Activated T-helper 17 cell treated with anti-CD3 and anti-CD28 coated beads, Interleukin-2, amount 50 U/mL, for 72 hours (primary cell): ENCODE results near the gene TRIM42. TPM values are rescaled to one million over a fixed set of nuclear protein-coding genes. Genes with fewer than 3 reads are reported as not detected.

Experiments used
- ATAC-seq: fragments of 150-1000 bp; cut with Tn5 transposase; replicated peaks from 2 replicates; pipeline ENCODE4 v1.10.0; 2021; ENCODE audit warnings: mild to moderate bottlenecking, moderate library complexity
- H3K27ac Mint-ChIP-seq: one replicate; pipeline ENCODE4 v1.8.0; 2022; ENCODE audit warnings: mixed read lengths
- H3K27me3 Mint-ChIP-seq: one replicate; pipeline ENCODE4 v1.8.0; 2022; ENCODE audit warnings: mixed read lengths
- H3K36me3 Mint-ChIP-seq: one replicate; pipeline ENCODE4 v1.8.0; 2022; ENCODE audit warnings: low read depth, mild to moderate bottlenecking, mixed read lengths
- H3K4me1 Mint-ChIP-seq: one replicate; pipeline ENCODE4 v1.8.0; 2022; ENCODE audit warnings: mixed read lengths
- H3K4me3 Mint-ChIP-seq: one replicate; pipeline ENCODE4 v1.8.0; 2022; ENCODE audit warnings: mild to moderate bottlenecking, mixed read lengths
- H3K9me3 Mint-ChIP-seq: one replicate; pipeline ENCODE4 v1.8.0; 2022; ENCODE audit warnings: mixed read lengths
- total RNA-seq, 2 donors: library from RNA; stranded (reverse); gene quantifications; one replicate each; pipeline ENCODE4 v1.2.3, GENCODE V29; 2022

TRIM42 gene
- total RNA-seq, 2 donors from 2014 or later, result not detected

DNA sequence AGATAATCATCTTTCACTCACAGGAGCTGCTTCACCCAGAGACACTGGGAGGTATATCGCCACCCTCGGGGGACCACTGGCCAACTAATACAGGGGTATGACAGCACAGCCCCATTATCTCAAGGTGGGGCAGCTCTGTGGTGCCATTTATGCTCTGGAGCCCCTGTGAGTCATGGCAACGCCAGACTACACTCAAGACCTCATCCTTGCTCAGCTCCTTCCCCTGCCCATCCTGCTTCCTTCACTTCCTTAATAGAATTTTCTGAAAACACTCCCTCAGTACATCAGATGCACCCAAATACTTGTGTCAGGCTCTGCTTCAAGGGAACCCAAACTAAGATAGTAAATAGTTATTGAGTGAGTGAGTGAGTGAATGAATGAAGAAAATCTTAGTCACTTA, 45.7 kb downstream of the TRIM42 start:
- Mint-ChIP-seq H3K4me1 (no peaks in the 10 kb centered on the region), H3K27me3 (peaks cover 4% of the 10 kb centered on the region), H3K27ac (no peak overlapping the region), H3K9me3 (peaks cover 8% of the 10 kb centered on the region), H3K4me3 (no peak overlapping the region), H3K36me3 (no peaks in the 10 kb centered on the region)
- no peak for ATAC-seq

DNA sequence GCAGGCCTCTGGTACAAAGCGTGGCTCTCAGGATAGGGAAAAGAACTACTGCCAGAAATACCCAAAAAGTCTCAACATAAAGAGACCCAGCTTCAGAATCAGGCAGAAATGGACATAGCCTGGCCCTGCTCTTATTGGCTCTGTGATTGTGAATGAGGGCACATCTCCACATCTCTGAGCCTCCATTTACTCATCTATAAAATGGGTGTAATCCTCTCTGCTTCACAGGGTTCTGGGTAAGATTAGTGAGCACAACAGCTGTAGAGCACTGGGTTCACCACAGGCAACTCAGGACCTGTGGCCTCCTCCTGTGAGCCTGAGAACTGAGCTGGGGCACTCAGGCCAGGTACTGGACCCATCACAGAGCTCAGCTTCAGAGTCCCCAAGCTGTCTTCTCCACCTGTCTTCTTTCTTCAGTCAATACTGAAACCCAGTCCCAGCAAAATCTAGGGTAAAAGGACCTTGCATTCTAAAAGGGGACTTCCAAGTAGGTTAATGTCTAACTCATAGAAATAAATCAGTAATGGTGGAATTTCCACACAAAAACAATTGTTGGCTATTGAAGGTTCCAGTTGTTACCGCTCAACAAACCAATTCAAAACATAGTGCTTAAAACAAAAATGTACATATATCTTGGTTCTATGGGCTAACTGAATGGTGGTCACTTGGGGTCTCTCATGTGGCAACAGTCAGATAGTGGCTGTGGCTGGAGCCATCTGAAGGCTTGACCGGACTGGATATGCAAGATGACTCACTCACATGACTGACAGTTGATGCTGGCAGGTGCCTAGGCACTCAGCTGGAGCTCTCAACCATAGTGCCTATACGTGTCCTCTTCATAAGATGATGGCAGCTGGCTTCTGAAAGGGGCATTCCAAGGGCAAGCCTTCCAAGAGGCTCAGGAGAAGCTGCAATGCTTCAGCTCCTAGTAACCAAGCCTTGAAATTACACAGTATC, 47.3 kb downstream of the TRIM42 start:
- no peaks in the 10 kb centered on the region for H3K4me1 Mint-ChIP-seq
- no peak overlapping the region for H3K4me3 Mint-ChIP-seq
- H3K27me3 Mint-ChIP-seq, result peaks cover 4% of the 10 kb centered on the region
- no peak for ATAC-seq
- no peaks in the 10 kb centered on the region for H3K36me3 Mint-ChIP-seq
- H3K27ac Mint-ChIP-seq, result no peak overlapping the region
- H3K9me3 Mint-ChIP-seq, result peaks cover 8% of the 10 kb centered on the region

DNA sequence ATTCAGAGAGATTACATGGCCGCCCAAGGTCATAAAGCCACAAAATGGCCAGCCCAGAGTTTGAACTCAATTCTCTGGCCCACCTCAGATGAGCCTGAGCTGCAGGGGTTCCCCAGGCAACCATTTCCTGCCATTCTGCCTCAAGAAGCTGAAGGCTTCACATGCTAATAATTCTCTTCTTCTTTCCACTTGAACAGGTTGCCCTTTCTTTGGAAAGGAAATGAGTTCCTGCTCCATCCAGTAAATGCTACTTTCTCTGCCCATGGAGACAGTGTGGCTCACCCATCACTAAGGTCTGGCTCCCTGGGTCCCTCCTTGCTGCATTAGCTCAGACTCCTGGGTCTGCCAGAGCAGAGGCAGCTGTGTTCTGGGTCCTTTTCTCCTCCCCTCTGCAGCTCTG, 48.2 kb downstream of the TRIM42 start:
- Mint-ChIP-seq H3K4me3 (no peak overlapping the region), H3K27ac (no peak overlapping the region), H3K27me3 (peaks cover 4% of the 10 kb centered on the region), H3K36me3 (no peaks in the 10 kb centered on the region), H3K4me1 (no peaks in the 10 kb centered on the region), H3K9me3 (peaks cover 8% of the 10 kb centered on the region)
- ATAC-seq, result no peak

DNA sequence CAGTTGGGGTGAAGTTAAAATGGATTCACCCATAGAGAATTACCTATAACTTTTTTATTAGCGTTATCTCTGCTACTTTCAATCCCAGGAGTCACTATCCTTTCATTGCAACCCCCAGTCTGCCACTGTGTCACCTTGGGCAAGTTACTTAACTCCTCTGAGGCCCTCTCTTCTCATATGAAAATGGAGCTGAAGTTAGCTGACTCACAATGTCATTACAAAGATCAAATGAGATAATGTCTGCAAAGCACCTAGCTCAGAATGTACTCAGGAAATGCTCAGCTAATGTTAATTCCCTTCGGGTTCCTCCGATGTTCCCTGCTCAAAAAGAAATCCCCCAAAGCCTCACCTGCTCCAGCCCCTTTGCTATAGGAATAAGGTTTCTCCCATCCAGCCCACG, 50.0 kb downstream of the TRIM42 start:
- Mint-ChIP-seq H3K4me3 (no peak overlapping the region), H3K27ac (no peak overlapping the region), H3K36me3 (no peaks in the 10 kb centered on the region), H3K27me3 (peaks cover 3% of the 10 kb centered on the region), H3K4me1 (no peaks in the 10 kb centered on the region), H3K9me3 (peaks cover 3% of the 10 kb centered on the region)
- no peak for ATAC-seq

DNA sequence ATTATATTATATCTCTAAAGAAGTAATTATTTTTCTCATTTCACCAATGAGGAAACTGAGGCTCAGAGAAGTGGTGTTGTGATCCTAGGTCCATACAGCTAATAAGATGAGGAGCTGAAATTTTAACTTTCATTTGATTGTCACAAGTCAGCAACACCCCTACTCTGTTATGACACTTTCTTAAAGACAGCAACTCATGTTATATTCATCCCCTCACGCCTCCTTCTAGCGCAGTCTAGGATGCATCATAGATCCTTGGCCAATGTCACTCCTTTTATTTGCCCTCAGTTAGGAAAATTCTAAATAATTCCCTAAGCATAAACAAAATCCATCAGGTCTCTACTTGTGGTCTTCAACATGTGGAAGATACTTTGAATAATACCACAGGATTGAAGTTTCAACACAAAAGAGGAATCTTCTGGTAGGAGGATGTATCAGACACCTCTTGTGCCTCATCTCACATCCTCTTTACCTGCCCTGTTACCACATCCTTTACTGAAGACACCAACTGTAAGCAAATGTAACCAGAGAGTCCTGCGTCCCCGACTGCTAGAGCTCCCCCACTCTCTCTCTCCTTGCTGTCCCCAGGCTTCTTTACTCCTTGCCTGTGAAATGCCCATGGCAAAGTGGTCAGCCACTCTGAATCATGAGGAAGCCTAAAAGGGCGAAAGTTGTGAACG, 53.7 kb downstream of the TRIM42 start:
- Mint-ChIP-seq H3K4me1 (no peaks in the 10 kb centered on the region), H3K4me3 (no peak overlapping the region), H3K27me3 (peaks cover 3% of the 10 kb centered on the region), H3K27ac (no peak overlapping the region), H3K9me3 (peaks cover 3% of the 10 kb centered on the region), H3K36me3 (no peaks in the 10 kb centered on the region)
- ATAC-seq, result no peak

DNA sequence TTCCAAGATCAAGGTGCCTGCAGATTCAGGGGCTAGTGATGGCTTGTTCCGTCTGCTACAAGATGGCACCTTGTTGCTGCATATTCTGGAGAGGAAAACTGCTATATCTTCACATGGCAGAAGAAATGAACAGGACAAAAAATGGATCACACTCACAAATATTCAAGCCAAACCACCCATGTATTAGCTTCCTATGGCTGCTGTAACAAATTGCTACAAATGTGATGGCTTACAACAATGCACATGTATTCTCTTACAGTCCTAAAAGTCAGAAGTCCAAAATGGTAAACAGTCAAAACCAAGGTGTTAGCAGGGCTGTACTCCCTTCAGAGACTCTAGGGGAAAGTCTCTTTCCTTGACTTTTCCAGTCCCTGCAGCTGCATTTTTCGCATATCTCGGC, 55.8 kb downstream of the TRIM42 start:
- Mint-ChIP-seq H3K4me1 (no peaks in the 10 kb centered on the region), H3K27ac (no peak overlapping the region), H3K9me3 (peaks cover 3% of the 10 kb centered on the region), H3K36me3 (no peaks in the 10 kb centered on the region), H3K27me3 (peaks cover 12% of the 10 kb centered on the region), H3K4me3 (no peak overlapping the region)
- no peak for ATAC-seq

DNA sequence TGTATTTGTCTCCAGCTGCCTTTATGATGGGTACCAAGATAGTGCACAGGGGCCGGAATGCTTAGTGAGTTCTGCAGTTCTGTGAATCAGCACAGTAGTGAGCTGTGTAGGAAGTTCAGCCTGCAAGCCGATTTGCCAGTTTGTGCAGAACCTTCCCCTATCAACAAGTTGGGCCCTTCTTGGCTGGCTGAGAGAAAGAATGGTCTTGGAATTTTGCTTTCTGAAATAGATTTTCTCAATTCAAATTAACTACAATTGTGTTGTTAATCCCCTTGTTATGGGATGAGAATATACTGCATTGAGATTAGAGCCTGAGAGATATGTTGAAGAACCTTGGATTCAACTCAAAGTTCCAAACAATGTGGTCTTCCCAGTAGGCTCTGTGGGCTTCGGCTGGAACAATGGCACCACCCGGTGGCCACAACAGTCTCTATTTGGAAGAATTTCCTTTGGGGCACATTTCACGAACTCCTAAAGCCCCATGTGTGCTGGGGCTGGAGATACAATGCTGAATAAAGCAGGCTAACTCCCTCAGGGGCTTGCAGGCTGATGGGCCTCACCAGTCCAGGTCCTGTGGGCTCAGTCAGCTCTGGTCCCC, 59.1 kb downstream of the TRIM42 start:
- no peak for ATAC-seq
- Mint-ChIP-seq H3K9me3 (peaks cover 3% of the 10 kb centered on the region), H3K27me3 (peaks cover 16% of the 10 kb centered on the region), H3K4me1 (no peaks in the 10 kb centered on the region), H3K4me3 (no peak overlapping the region), H3K36me3 (no peaks in the 10 kb centered on the region), H3K27ac (no peak overlapping the region)

DNA sequence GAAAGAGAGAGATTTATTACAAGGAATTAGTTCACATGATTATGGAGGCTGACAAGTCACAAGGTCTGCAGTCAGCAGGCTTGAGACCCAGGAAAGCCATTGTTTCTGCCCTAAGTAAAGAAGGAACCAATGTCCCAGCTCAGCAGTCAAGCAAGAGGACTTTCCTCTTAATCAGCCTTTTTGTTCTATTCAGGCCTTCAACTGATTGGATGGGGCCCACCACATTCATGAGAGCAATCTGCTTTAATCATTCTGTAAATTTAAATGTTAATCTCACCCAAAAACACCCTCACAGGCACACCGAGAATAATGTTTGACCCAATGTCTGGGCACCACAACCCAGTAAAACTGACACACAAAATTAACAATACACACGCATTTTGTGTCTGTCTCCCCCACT, 64.3 kb downstream of the TRIM42 start:
- Mint-ChIP-seq H3K36me3 (no peaks in the 10 kb centered on the region), H3K9me3 (peaks cover 3% of the 10 kb centered on the region), H3K27ac (no peak overlapping the region), H3K4me3 (no peak overlapping the region), H3K27me3 (peaks cover 23% of the 10 kb centered on the region), H3K4me1 (no peaks in the 10 kb centered on the region)
- ATAC-seq, result no peak

DNA sequence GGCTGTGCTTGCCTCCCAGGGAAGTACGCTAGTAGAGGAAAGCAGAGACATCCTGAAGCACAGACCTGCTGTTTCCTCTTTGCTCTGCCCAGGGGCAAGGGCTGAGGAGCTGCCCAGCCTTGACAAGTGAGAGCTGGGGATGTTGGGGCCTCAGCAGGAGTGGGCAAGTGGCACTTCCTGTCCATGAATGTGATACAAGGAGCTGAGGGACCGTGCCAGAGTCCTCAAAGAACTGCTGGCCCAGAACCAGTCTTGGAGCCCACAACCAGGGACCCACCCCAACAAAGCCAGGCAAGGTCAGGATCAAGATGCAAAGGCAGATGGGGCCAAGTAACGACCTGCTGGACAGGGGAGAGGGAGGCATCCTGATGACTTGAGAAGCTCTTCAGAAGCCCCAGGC, 70.3 kb downstream of the TRIM42 start:
- Mint-ChIP-seq H3K4me1 (no peaks in the 10 kb centered on the region), H3K27me3 (peaks cover 14% of the 10 kb centered on the region), H3K9me3 (peaks cover 3% of the 10 kb centered on the region), H3K27ac (no peak overlapping the region), H3K36me3 (no peaks in the 10 kb centered on the region), H3K4me3 (no peak overlapping the region)
- ATAC-seq, result no peak

DNA sequence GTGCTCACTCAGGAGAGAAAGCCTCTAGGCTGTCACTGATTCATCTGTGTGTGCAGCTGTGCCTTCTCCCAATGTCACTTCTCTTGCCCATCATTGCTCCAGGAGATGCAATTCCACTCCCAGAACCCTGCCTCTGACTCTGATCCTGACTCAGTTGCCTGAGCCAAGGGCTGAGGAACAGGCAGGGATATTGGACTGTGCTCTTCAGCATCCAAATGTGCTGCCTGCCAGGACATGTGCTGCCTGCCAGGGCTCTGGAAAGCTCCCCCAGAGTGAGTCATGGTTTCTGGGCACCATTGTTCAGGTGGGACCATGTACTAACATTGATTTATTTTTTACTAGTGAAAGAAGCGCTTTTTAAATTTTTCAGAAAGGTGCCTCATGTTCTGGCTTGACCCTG, 71.0 kb downstream of the TRIM42 start:
- Mint-ChIP-seq H3K4me3 (no peak overlapping the region), H3K27me3 (peaks cover 14% of the 10 kb centered on the region), H3K4me1 (no peaks in the 10 kb centered on the region), H3K27ac (no peak overlapping the region), H3K36me3 (no peaks in the 10 kb centered on the region), H3K9me3 (peaks cover 3% of the 10 kb centered on the region)
- no peak for ATAC-seq
